Panc1 (cell line): ENCODE results near the gene LMAN2.

Source experiments
- CTCF ChIP-seq: fragments of 450-650 bp; IDR thresholded peaks from 2 replicates; pipeline ENCODE4 v1.5.1; 2017; ENCODE audit warnings: mild to moderate bottlenecking
- POLR2AphosphoS5 ChIP-seq: IDR thresholded peaks from 2 replicates; pipeline ENCODE4 v1.6.1; 2012; ENCODE audit warnings: mild to moderate bottlenecking, low read depth, low read length, moderate library complexity

- TF ChIP-seq CTCF (peak; percentile 13; the same call in 1 of the 2 replicates), POLR2AphosphoS5 (no peak)
These were observed 38.8 kb downstream of the LMAN2 start for GRCh38 chr5:177312649-177313181.
